Activated B cell treated with CpG ODN at 0.5 μM for 24 hours (primary cell): ENCODE measurements around the gene BRD4. TPM values are rescaled to one million over a fixed set of nuclear protein-coding genes. Genes with fewer than 3 reads are reported as not detected.

Experiments used
- ATAC-seq: fragments of 200-7000 bp; cut with Tn5 transposase; one replicate; pipeline ENCODE4 v1.10.0; 2021; ENCODE audit warnings: low read depth, mild to moderate bottlenecking, moderate library complexity
- CTCF ChIA-PET: fragments of 350-600 bp; sonication (Branson Sonifier 250); formaldehyde crosslinking; loops from one replicate; lab custom pipeline; 2021; ENCODE audit warnings: antibody characterized with exemption; lab: Charles Lee
- POLR2A ChIA-PET: fragments of 350-600 bp; sonication (Branson Sonifier 250); formaldehyde crosslinking; loops from one replicate; lab custom pipeline; 2021; ENCODE audit warnings: antibody characterized with exemption; lab: Charles Lee
- DNase-seq: peaks from one replicate; pipeline ENCODE4 v3.0.0; 2022
- H3K27ac Mint-ChIP-seq: one replicate; pipeline ENCODE4 v1.8.0; 2020; ENCODE audit warnings: mixed read lengths
- H3K27me3 Mint-ChIP-seq: one replicate; pipeline ENCODE4 v1.8.0; 2021; ENCODE audit warnings: mixed read lengths
- H3K36me3 Mint-ChIP-seq: one replicate; pipeline ENCODE4 v1.8.0; 2021; ENCODE audit warnings: low read depth, mixed read lengths
- H3K4me1 Mint-ChIP-seq: one replicate; pipeline ENCODE4 v1.8.0; 2021; ENCODE audit warnings: mixed read lengths
- H3K4me3 Mint-ChIP-seq: one replicate; pipeline ENCODE4 v1.8.0; 2020; ENCODE audit warnings: mild to moderate bottlenecking, mixed read lengths
- H3K9me3 Mint-ChIP-seq: one replicate; pipeline ENCODE4 v1.8.0; 2020; ENCODE audit warnings: mixed read lengths
- intact Hi-C: fragments of 100-400 bp; cut with micrococcal nuclease; formaldehyde crosslinking; loops from one replicate; pipeline ENCODE4 v1.15.1; 2024
- total RNA-seq: library from RNA; stranded (reverse); gene quantifications from 2 replicates; pipeline ENCODE4 v1.2.3, GENCODE V29; 2022
- TF ChIP-seq, protein P1 (sequence below): fragments of 200-600 bp; IDR thresholded peaks from one replicate; pipeline ENCODE4 v1.8.0; 2022; ENCODE audit warnings: antibody characterized with exemption, mild to moderate bottlenecking

The BRD4 gene
- total RNA-seq, 1 donor from 2014 or later = 164 TPM

DNA sequence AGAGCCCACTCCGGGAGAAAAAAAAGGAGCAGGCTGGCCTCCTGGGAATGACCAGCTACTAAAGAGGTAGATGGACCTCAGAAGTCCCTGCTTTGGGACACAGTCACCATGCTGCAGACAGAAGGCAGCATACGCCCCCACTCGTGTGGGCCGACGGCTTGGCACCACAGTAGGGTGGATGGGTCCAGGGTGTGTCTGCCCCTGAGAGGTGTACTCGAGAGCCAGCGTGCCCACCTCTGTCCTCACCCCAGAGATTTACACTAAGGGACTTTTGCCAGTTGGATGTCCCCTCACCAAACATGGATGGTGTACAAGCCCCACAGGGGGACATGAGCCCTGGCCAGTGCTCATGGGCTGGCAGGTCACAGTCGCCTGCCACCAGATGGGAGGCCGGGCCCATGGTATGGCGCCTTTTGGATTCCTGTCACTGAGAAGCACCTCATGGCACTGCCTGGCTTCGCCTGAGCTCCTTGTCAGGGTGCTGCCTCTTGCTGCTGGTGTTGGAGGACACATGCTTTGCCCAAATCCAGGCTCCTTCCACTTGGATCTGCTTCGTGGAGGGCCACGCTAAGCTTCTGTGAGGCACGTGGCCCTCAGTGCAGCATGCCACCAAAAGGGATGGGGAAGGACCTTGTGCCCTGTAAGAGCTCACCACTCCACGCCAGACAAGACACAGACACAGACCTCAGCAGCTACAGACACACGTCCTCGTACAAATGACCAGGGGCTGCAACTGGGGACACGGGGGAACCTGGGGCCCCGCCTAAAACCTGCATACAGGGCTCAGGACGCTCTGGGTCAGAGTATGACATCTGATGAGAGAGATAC is 86.8 kb downstream of the BRD4 start:
- no peaks in the 10 kb centered on the region for H3K27me3 Mint-ChIP-seq
- DNase-seq = no peak
- H3K9me3 Mint-ChIP-seq = no peaks in the 10 kb centered on the region
- no peak overlapping the region for H3K4me3 Mint-ChIP-seq
- POLR2A ChIA-PET = no interaction called here
- H3K36me3 Mint-ChIP-seq = peaks cover 83% of the 10 kb centered on the region
- intact Hi-C loops = no loop called here
- CTCF ChIA-PET = no interaction called here
- TF ChIP-seq, protein P1, sequence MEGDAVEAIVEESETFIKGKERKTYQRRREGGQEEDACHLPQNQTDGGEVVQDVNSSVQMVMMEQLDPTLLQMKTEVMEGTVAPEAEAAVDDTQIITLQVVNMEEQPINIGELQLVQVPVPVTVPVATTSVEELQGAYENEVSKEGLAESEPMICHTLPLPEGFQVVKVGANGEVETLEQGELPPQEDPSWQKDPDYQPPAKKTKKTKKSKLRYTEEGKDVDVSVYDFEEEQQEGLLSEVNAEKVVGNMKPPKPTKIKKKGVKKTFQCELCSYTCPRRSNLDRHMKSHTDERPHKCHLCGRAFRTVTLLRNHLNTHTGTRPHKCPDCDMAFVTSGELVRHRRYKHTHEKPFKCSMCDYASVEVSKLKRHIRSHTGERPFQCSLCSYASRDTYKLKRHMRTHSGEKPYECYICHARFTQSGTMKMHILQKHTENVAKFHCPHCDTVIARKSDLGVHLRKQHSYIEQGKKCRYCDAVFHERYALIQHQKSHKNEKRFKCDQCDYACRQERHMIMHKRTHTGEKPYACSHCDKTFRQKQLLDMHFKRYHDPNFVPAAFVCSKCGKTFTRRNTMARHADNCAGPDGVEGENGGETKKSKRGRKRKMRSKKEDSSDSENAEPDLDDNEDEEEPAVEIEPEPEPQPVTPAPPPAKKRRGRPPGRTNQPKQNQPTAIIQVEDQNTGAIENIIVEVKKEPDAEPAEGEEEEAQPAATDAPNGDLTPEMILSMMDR = no peak
- H3K4me1 Mint-ChIP-seq = no peaks in the 10 kb centered on the region
- no peak overlapping the region for H3K27ac Mint-ChIP-seq
- ATAC-seq = no peak

DNA sequence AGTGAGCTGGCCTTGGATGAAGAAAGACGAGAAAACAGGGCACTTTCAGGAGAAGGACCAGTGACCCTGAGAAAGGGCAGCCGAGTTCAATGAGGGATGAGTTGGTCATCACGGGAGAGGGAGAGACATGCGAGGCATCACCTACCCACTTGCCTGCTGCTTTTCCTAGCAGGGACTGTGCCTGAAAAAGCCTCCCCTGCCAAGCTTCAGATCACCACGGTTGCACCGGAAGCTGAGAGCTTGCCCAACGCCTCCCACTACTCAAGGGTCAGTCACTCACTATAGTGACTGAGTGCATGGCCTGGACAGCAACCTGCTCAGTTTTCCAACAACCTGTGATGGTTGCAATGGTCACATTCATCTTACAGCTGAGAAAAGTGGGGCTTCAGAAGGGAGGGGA is 87.5 kb downstream of the BRD4 start:
- ATAC-seq (no peak), DNase-seq (no peak)
- Mint-ChIP-seq H3K4me3 (no peak overlapping the region), H3K36me3 (peaks cover 83% of the 10 kb centered on the region), H3K9me3 (no peaks in the 10 kb centered on the region), H3K4me1 (no peaks in the 10 kb centered on the region), H3K27me3 (no peaks in the 10 kb centered on the region), H3K27ac (no peak overlapping the region)
- POLR2A ChIA-PET = no interaction called here
- CTCF ChIA-PET = no interaction called here
- TF ChIP-seq, protein P1 = no peak
- intact Hi-C loops = no loop called here

DNA sequence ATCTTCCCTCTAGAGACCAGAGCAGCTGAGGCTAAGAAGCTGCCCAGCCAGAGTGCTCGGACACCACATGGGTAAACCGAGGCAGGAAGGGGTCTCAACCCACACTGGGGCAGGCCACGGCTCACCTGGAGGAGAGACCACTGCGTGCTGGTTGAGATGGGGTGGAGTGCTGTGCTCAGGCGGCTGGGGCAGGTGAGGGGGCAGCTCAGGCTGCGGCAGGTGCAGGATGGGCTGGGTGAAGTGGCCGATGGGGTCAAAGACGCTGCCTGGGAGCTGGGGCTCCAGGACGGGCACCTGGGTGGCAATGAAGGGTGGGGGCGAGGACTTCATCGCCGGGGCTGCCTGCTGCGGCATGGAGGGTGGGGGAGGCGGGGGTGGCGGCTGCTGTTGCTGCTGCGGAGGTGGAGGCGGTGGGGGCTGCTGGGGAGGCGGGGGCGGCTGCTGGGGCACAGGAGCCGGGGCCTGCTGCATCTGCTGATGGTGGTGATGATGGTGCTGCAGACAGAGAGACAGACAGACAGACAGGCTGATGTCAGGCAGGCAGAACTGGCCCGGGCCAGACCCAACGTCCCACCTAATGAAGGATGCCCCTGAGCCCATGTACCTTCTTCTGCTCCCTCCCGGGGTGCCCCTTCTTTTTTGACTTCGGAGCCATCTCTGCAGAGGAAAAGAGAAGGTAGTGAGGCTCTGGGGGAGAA is 88.1 kb downstream of the BRD4 start:
- intact Hi-C loops = no loop called here
- no peaks in the 10 kb centered on the region for H3K4me1 Mint-ChIP-seq
- no peaks in the 10 kb centered on the region for H3K9me3 Mint-ChIP-seq
- H3K36me3 Mint-ChIP-seq = peaks cover 84% of the 10 kb centered on the region
- ChIA-PET CTCF (no interaction called here), POLR2A (no interaction called here)
- peak overlapping the region; percentile 24 for H3K27ac Mint-ChIP-seq
- no peak overlapping the region for H3K4me3 Mint-ChIP-seq
- no peak for DNase-seq
- H3K27me3 Mint-ChIP-seq = no peaks in the 10 kb centered on the region
- no peak for ATAC-seq
- TF ChIP-seq, protein P1 = no peak

DNA sequence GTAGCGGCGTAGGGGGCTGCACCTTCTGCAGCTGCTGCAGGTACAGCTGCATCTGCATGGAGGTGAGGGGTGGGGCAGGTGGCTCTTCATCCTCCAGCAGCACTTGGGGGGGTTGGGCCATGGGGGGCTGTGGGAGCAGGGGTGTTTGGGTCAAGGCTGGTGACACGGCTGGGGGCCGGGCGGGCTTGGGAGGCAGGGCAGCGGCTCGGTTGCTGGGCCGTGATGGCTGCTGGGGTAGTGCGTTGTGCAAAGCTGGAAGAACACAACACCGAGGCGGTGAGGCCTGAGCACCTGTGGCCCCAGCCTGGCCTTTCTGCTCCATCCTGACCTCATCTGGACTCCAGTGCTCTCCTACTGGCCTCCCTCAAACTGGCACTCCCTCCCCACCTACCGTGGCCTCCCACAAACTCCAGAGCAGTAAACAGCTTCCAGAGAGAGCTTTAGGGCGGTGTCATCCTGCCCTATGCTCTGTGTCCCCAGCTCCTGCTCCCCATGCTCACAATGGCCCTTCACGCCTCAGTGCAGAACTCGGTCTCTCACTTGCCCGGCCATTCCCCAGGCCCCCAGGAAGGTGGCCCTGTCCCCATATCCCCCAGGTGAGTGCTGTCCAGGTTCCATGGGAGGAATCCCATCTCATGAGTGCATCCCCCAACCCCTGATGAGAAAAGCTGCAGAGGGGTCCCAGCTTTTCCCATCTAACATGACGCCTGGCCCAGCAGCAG is 88.9 kb downstream of the BRD4 start:
- intact Hi-C loops = no loop called here
- ATAC-seq (no peak), DNase-seq (no peak)
- Mint-ChIP-seq H3K4me3 (no peak overlapping the region), H3K4me1 (no peaks in the 10 kb centered on the region), H3K9me3 (no peaks in the 10 kb centered on the region), H3K27ac (no peak overlapping the region), H3K27me3 (no peaks in the 10 kb centered on the region), H3K36me3 (peaks cover 79% of the 10 kb centered on the region)
- TF ChIP-seq, protein P1 = no peak
- ChIA-PET CTCF (no interaction called here), POLR2A (no interaction called here)
